Prostate gland (tissue), 2 donors: Measurements from ENCODE around the gene ELMO1. TPM values are rescaled to one million over a fixed set of nuclear protein-coding genes. Genes with fewer than 3 reads are reported as not detected.

Experiments
- DNase-seq: peaks from one replicate; pipeline ENCODE4 v3.0.0-alpha.2; 2019; ENCODE audit warnings: low spot score
- H3K27ac ChIP-seq, 2 donors: fragments of 200-600 bp; sonication (generic); 2 replicates each; pipeline ENCODE4 v1.5.1; 2017 to 2019
- H3K27me3 ChIP-seq: fragments of 200-600 bp; sonication (generic); replicated peaks from 2 replicates; pipeline ENCODE4 v1.5.1; 2019; ENCODE audit not compliant: insufficient read depth
- H3K36me3 ChIP-seq, 2 donors: fragments of 200-600 bp; sonication (generic); 1 replicate in 1 of 2; 2 replicates in 1 of 2; pipeline versions ENCODE4 v1.5.1 to v1.8.1; 2017 to 2019
- H3K4me1 ChIP-seq: fragments of 200-600 bp; sonication (generic); replicated peaks from 2 replicates; pipeline ENCODE4 v1.5.1; 2019
- H3K4me3 ChIP-seq, 2 donors: fragments of 200-600 bp; sonication (generic); 2 replicates each; pipeline ENCODE4 v1.5.1; 2017 to 2019
- H3K9me3 ChIP-seq: fragments of 200-600 bp; sonication (generic); 2 replicates; pipeline ENCODE4 v1.5.1; 2017
- POLR2A ChIP-seq: fragments of 450-650 bp; IDR thresholded peaks from one replicate; pipeline ENCODE4 v1.6.1; 2016; ENCODE audit warnings: antibody characterized with exemption, mild to moderate bottlenecking
- POLR2AphosphoS5 ChIP-seq: sonication (generic); formaldehyde crosslinking; IDR thresholded peaks from one replicate; pipeline ENCODE4 v1.6.1; 2017; ENCODE audit warnings: antibody characterized with exemption
- WGBS: methylation state at CpG from one replicate; pipeline ENCODE4 v1.1.5; 2018; 5-methylcytosine and 5-hydroxymethylcytosine counted together
- intact Hi-C: fragments of 100-400 bp; cut with DNase I; formaldehyde crosslinking; loops from one replicate; pipeline ENCODE4 v1.14.2; 2022
- total RNA-seq, 2 donors: library from RNA; depleted of rRNA; stranded (reverse); fragments of >200 nt; gene quantifications; one replicate each; pipeline ENCODE4 v1.1.0, GENCODE V29; 2016
- TF ChIP-seq, protein P1 (sequence below), 4 experiments: fragments of 200-600 bp in 2 of 4; fragments of 450-650 bp in 2 of 4; sonication (generic) in 2 of 4; IDR thresholded peaks; 1 replicate in 3 of 4; 2 replicates in 1 of 4; pipeline ENCODE4 v1.5.1; 2016 to 2019; ENCODE audit warnings: antibody characterized with exemption in 4 of 4, mild to moderate bottlenecking in 2 of 4, moderate library complexity in 2 of 4

ELMO1 gene
- total RNA-seq, 2 donors from 2014 or later: 6.7 to 19.3 TPM

GRCh38 chr7:37062560-37062859, 386.2 kb downstream of the ELMO1 start:
- Histone ChIP-seq H3K27me3 (no peaks in the 10 kb centered on the region), H3K4me3 (no peak overlapping the region), H3K27ac (no peak overlapping the region), H3K9me3 (no peaks in the 10 kb centered on the region), H3K4me1 (no peaks in the 10 kb centered on the region), H3K36me3 (no peaks in the 10 kb centered on the region)
- intact Hi-C loops: no loop called here
- TF ChIP-seq, protein P1, sequence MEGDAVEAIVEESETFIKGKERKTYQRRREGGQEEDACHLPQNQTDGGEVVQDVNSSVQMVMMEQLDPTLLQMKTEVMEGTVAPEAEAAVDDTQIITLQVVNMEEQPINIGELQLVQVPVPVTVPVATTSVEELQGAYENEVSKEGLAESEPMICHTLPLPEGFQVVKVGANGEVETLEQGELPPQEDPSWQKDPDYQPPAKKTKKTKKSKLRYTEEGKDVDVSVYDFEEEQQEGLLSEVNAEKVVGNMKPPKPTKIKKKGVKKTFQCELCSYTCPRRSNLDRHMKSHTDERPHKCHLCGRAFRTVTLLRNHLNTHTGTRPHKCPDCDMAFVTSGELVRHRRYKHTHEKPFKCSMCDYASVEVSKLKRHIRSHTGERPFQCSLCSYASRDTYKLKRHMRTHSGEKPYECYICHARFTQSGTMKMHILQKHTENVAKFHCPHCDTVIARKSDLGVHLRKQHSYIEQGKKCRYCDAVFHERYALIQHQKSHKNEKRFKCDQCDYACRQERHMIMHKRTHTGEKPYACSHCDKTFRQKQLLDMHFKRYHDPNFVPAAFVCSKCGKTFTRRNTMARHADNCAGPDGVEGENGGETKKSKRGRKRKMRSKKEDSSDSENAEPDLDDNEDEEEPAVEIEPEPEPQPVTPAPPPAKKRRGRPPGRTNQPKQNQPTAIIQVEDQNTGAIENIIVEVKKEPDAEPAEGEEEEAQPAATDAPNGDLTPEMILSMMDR (IDR thresholded peaks at IDR 0.05): no peak
- TF ChIP-seq POLR2AphosphoS5 (no peak), POLR2A (no peak)
- DNase-seq: no peak
- WGBS: 84% methylated on average over 3 of the region's 3 CpGs

- intact Hi-C loops: no loop called here
- H3K36me3 ChIP-seq: no peaks in the 10 kb centered on the region
- H3K27ac ChIP-seq: no peak overlapping the region
- H3K27me3 ChIP-seq: no peaks in the 10 kb centered on the region
- H3K4me3 ChIP-seq: no peak overlapping the region
- no peak for DNase-seq
- no peaks in the 10 kb centered on the region for H3K9me3 ChIP-seq
- TF ChIP-seq POLR2A (no peak), POLR2AphosphoS5 (no peak)
- TF ChIP-seq, protein P1 (IDR thresholded peaks at IDR 0.05): no peak
- 71% methylated on average over 5 of the region's 5 CpGs for WGBS
- no peaks in the 10 kb centered on the region for H3K4me1 ChIP-seq
These were observed 386.7 kb downstream of the ELMO1 start for GRCh38 chr7:37061849-37062559.

GRCh38 chr7:37056234-37056912, 392.3 kb downstream of the ELMO1 start:
- H3K27ac ChIP-seq: no peak overlapping the region
- WGBS: 66% methylated on average over 4 of the region's 4 CpGs

GRCh38 chr7:37054624-37055241, 393.9 kb downstream of the ELMO1 start:
- intact Hi-C loops: no loop called here
- H3K27ac ChIP-seq: no peak overlapping the region
- DNase-seq: no peak
- no peaks in the 10 kb centered on the region for H3K27me3 ChIP-seq
- no peaks in the 10 kb centered on the region for H3K9me3 ChIP-seq
- no peaks in the 10 kb centered on the region for H3K4me1 ChIP-seq
- TF ChIP-seq POLR2A (no peak), POLR2AphosphoS5 (no peak)
- TF ChIP-seq, protein P1 (IDR thresholded peaks at IDR 0.05): no peak
- WGBS: 89% methylated on average over 2 of the region's 2 CpGs
- no peak overlapping the region for H3K4me3 ChIP-seq
- H3K36me3 ChIP-seq: no peaks in the 10 kb centered on the region

More at GRCh38 chr7:37056234-37056912, 392.3 kb downstream of the ELMO1 start:
- Histone ChIP-seq H3K4me3 (no peak overlapping the region), H3K27me3 (no peaks in the 10 kb centered on the region), H3K36me3 (no peaks in the 10 kb centered on the region), H3K4me1 (no peaks in the 10 kb centered on the region), H3K9me3 (no peaks in the 10 kb centered on the region)
- intact Hi-C loops: no loop called here
- TF ChIP-seq POLR2A (no peak), POLR2AphosphoS5 (no peak)
- TF ChIP-seq, protein P1 (IDR thresholded peaks at IDR 0.05): no peak
- no peak for DNase-seq
